Muscle layer of colon (tissue), 2 donors: ENCODE measurements around the gene DIO3.

Experiments
- H3K27ac ChIP-seq: one replicate; pipeline ENCODE4 v1.7.0; 2013; ENCODE audit warnings: low read depth, mild to moderate bottlenecking, low read length, moderate library complexity
- H3K27me3 ChIP-seq, 2 donors: one replicate each; pipeline ENCODE4 v1.7.0; 2013; ENCODE audit warnings: low read length in 2 of 2, mild to moderate bottlenecking in 2 of 2; ENCODE audit not compliant: insufficient read depth in 2 of 2, control insufficient read depth in 1 of 2
- H3K36me3 ChIP-seq: one replicate; pipeline ENCODE4 v1.7.0; 2013; ENCODE audit warnings: mild to moderate bottlenecking, low read length; ENCODE audit not compliant: insufficient read depth
- H3K4me1 ChIP-seq: one replicate; pipeline ENCODE4 v1.7.0; 2013; ENCODE audit warnings: mild to moderate bottlenecking, low read length; ENCODE audit not compliant: insufficient read depth
- H3K4me3 ChIP-seq, 2 donors: one replicate each; pipeline ENCODE4 v1.7.0; 2013; ENCODE audit warnings: low read length in 2 of 2, low read depth in 1 of 2, mild to moderate bottlenecking in 1 of 2, moderate library complexity in 1 of 2
- H3K9ac ChIP-seq: one replicate; pipeline ENCODE4 v1.7.0; 2013; ENCODE audit warnings: low read length
- H3K9me3 ChIP-seq: one replicate; pipeline ENCODE4 v1.7.0; 2013; ENCODE audit warnings: mild to moderate bottlenecking, low read length
- donor health status: abdominal sarcoma.
- donor health status: Adenocarcinoma of cecum.

The DIO3 gene

GRCh38 chr14:101595887-101596721, 34.8 kb downstream of the DIO3 start:
- Histone ChIP-seq H3K36me3 (no peaks in the 10 kb centered on the region), H3K9me3 (no peaks in the 10 kb centered on the region), H3K4me1 (no peaks in the 10 kb centered on the region), H3K4me3 (no peak overlapping the region), H3K9ac (no peak overlapping the region), H3K27me3 (no peaks in the 10 kb centered on the region), H3K27ac (no peak overlapping the region)

- H3K4me1 ChIP-seq: no peaks in the 10 kb centered on the region
- H3K9ac ChIP-seq: no peak overlapping the region
- H3K27ac ChIP-seq: no peak overlapping the region
- no peaks in the 10 kb centered on the region for H3K36me3 ChIP-seq
- H3K9me3 ChIP-seq: no peaks in the 10 kb centered on the region
- H3K4me3 ChIP-seq: no peak overlapping the region
- H3K27me3 ChIP-seq: no peaks in the 10 kb centered on the region
These were observed 35.4 kb downstream of the DIO3 start for GRCh38 chr14:101596742-101597141.

GRCh38 chr14:101598159-101598558, 36.9 kb downstream of the DIO3 start:
- Histone ChIP-seq H3K36me3 (no peaks in the 10 kb centered on the region), H3K4me3 (no peak overlapping the region), H3K27me3 (peaks cover 0 to 4% of the 10 kb centered on the region in 2 donors), H3K27ac (no peak overlapping the region), H3K9ac (no peak overlapping the region), H3K4me1 (no peaks in the 10 kb centered on the region), H3K9me3 (no peaks in the 10 kb centered on the region)

GRCh38 chr14:101598571-101599233, 37.4 kb downstream of the DIO3 start:
- Histone ChIP-seq H3K27me3 (peaks cover 0 to 4% of the 10 kb centered on the region in 2 donors), H3K9ac (no peak overlapping the region), H3K4me1 (no peaks in the 10 kb centered on the region), H3K9me3 (no peaks in the 10 kb centered on the region), H3K4me3 (no peak overlapping the region), H3K27ac (no peak overlapping the region), H3K36me3 (no peaks in the 10 kb centered on the region)

GRCh38 chr14:101599234-101599885, 38.1 kb downstream of the DIO3 start:
- peaks cover 0 to 4% of the 10 kb centered on the region in 2 donors for H3K27me3 ChIP-seq
- H3K9ac ChIP-seq: no peak overlapping the region
- no peaks in the 10 kb centered on the region for H3K9me3 ChIP-seq
- no peaks in the 10 kb centered on the region for H3K4me1 ChIP-seq
- H3K4me3 ChIP-seq: no peak overlapping the region
- H3K27ac ChIP-seq: no peak overlapping the region
- no peaks in the 10 kb centered on the region for H3K36me3 ChIP-seq

GRCh38 chr14:101600336-101600890, 39.1 kb downstream of the DIO3 start:
- Histone ChIP-seq H3K9ac (no peak overlapping the region), H3K27me3 (peaks cover 0 to 4% of the 10 kb centered on the region in 2 donors), H3K4me1 (no peaks in the 10 kb centered on the region), H3K36me3 (no peaks in the 10 kb centered on the region), H3K9me3 (no peaks in the 10 kb centered on the region), H3K4me3 (no peak overlapping the region), H3K27ac (no peak overlapping the region)

- H3K27me3 ChIP-seq: peaks cover 0 to 4% of the 10 kb centered on the region in 2 donors
- no peak overlapping the region for H3K9ac ChIP-seq
- no peaks in the 10 kb centered on the region for H3K4me1 ChIP-seq
- H3K9me3 ChIP-seq: no peaks in the 10 kb centered on the region
- H3K4me3 ChIP-seq: no peak overlapping the region
- H3K27ac ChIP-seq: no peak overlapping the region
- H3K36me3 ChIP-seq: no peaks in the 10 kb centered on the region
These were observed 39.8 kb downstream of the DIO3 start for GRCh38 chr14:101600891-101601605.

GRCh38 chr14:101601606-101602465, 40.5 kb downstream of the DIO3 start:
- no peaks in the 10 kb centered on the region for H3K9me3 ChIP-seq
- H3K4me1 ChIP-seq: no peaks in the 10 kb centered on the region
- peaks cover 0 to 4% of the 10 kb centered on the region in 2 donors for H3K27me3 ChIP-seq
- no peak overlapping the region for H3K27ac ChIP-seq
- H3K4me3 ChIP-seq: no peak overlapping the region
- no peak overlapping the region for H3K9ac ChIP-seq
- no peaks in the 10 kb centered on the region for H3K36me3 ChIP-seq

GRCh38 chr14:101602466-101602840, 41.2 kb downstream of the DIO3 start:
- Histone ChIP-seq H3K4me1 (no peaks in the 10 kb centered on the region), H3K9me3 (no peaks in the 10 kb centered on the region), H3K36me3 (no peaks in the 10 kb centered on the region), H3K4me3 (no peak overlapping the region), H3K27me3 (peaks cover 0 to 4% of the 10 kb centered on the region in 2 donors), H3K9ac (no peak overlapping the region), H3K27ac (no peak overlapping the region)

- H3K9ac ChIP-seq: no peak overlapping the region
- H3K4me1 ChIP-seq: no peaks in the 10 kb centered on the region
These were observed 41.8 kb downstream of the DIO3 start for GRCh38 chr14:101603096-101603495.

More at GRCh38 chr14:101603096-101603495, 41.8 kb downstream of the DIO3 start:
- Histone ChIP-seq H3K36me3 (no peaks in the 10 kb centered on the region), H3K4me3 (no peak overlapping the region), H3K27me3 (peaks cover 0 to 4% of the 10 kb centered on the region in 2 donors), H3K9me3 (no peaks in the 10 kb centered on the region), H3K27ac (no peak overlapping the region)
